HepG2 (cell line): ENCODE measurements around the gene AKTIP. TPM values are rescaled to one million over a fixed set of nuclear protein-coding genes. Genes with fewer than 3 reads are reported as not detected.

Experiments
- ATAC-seq: fragments of 200-7000 bp; cut with Tn5 transposase; 3 replicates; pipeline ENCODE4 v1.9.1; 2020; ENCODE audit warnings: mild to moderate bottlenecking, moderate library complexity
- BruUV-seq: library from RNA; stranded (reverse); fragments of 400-500 nt; replicated peaks from 2 replicates; lab custom pipeline; 2021; lab: Mats Ljungman, UMichigan
- CTCF ChIA-PET: fragments of 300-600 bp; formaldehyde crosslinking; extraction: SDS; loops from one replicate; lab custom pipeline; 2021; ENCODE audit warnings: low total read pairs, inconsistent platforms, low intra/inter-chr PET ratio; lab: Yijun Ruan, JAX
- POLR2A ChIA-PET: fragments of 350-600 bp; sonication (Branson Sonifier 250); formaldehyde crosslinking; loops from one replicate; lab custom pipeline; 2020; ENCODE audit warnings: antibody characterized with exemption, inconsistent platforms; lab: Yijun Ruan, JAX
- DNase-seq: peaks from one replicate; pipeline ENCODE4 v3.0.0-alpha.2; 2015; ENCODE audit warnings: low spot score
- FAIRE-seq: peaks from 3 replicates; lab custom pipeline; 2011; peaks lifted over from hg19 to GRCh38; lab: Jason Lieb, UNC
- H2AFZ ChIP-seq: one replicate; pipeline ENCODE4 v1.6.1; 2011; ENCODE audit warnings: low read length, inconsistent platforms
- H3K27ac ChIP-seq: fragments of 300-600 bp; 3 replicates; pipeline ENCODE4 v1.8.0; 2011; ENCODE audit warnings: mixed run types, mild to moderate bottlenecking, mixed read lengths, low read length, inconsistent platforms; ENCODE audit not compliant: insufficient read depth; ENCODE audit errors: extremely low read length
- H3K27me3 ChIP-seq, 2 experiments: fragments of 200-600 bp in 1 of 2; 2 replicates in 1 of 2; 3 replicates in 1 of 2; pipeline versions ENCODE4 v1.6.0 to v1.8.0; 2011; ENCODE audit warnings: low read length in 2 of 2, mild to moderate bottlenecking in 2 of 2, moderate library complexity in 2 of 2, inconsistent platforms in 1 of 2; ENCODE audit not compliant: insufficient read depth in 2 of 2, control insufficient read depth in 1 of 2
- H3K36me3 ChIP-seq, 2 experiments: fragments of 200-600 bp in 1 of 2; replicated peaks in 1 of 2; 2 replicates in 1 of 2; 3 replicates in 1 of 2; pipeline versions ENCODE4 v1.5.1 to v1.8.0; 2011; ENCODE audit warnings: low read length in 2 of 2, inconsistent platforms in 1 of 2; ENCODE audit not compliant: insufficient read depth in 2 of 2, control insufficient read depth in 1 of 2
- H3K4me1 ChIP-seq: 2 replicates; pipeline ENCODE4 v1.5.1; 2012; ENCODE audit warnings: low read length, inconsistent platforms; ENCODE audit not compliant: insufficient read depth
- H3K4me2 ChIP-seq: 2 replicates; pipeline ENCODE4 v1.6.0; 2011; ENCODE audit warnings: low read depth, low read length, inconsistent platforms
- H3K4me3 ChIP-seq, 3 experiments: fragments of 200-600 bp in 1 of 3; sonication (generic), shearing (Covaris generic) in 1 of 3; replicated peaks in 1 of 3; 2 replicates each; pipeline ENCODE4 v1.5.1; 2011 to 2016; ENCODE audit warnings: low read length in 3 of 3, inconsistent platforms in 2 of 3, low read depth in 2 of 3, mild to moderate bottlenecking in 2 of 3, control low read depth in 1 of 3, mixed read lengths in 1 of 3; ENCODE audit not compliant: insufficient read depth in 1 of 3
- H3K79me2 ChIP-seq: one replicate; pipeline ENCODE4 v1.6.1; 2011; ENCODE audit warnings: low read length, inconsistent platforms; ENCODE audit not compliant: insufficient read depth
- H3K9ac ChIP-seq: 2 replicates; pipeline ENCODE4 v1.6.0; 2011; ENCODE audit warnings: mild to moderate bottlenecking, low read depth, low read length, inconsistent platforms; ENCODE audit not compliant: insufficient read depth
- H3K9me3 ChIP-seq: 2 replicates; pipeline ENCODE4 v1.5.1; 2012; ENCODE audit warnings: mild to moderate bottlenecking, low read length
- H4K20me1 ChIP-seq: 2 replicates; pipeline ENCODE4 v1.6.0; 2011; ENCODE audit warnings: inconsistent platforms, mild to moderate bottlenecking, low read length, moderate library complexity; ENCODE audit not compliant: insufficient read depth
- ASH2L ChIP-seq: fragments of 300-600, 200-600 bp; sonication (generic); IDR thresholded peaks from 2 replicates; pipeline ENCODE4 v1.7.0; 2017; ENCODE audit warnings: low read depth, mild to moderate bottlenecking, moderate library complexity, mixed read lengths, low read length; ENCODE audit not compliant: insufficient read length
- BRCA1 ChIP-seq: sonication (generic); formaldehyde crosslinking; IDR thresholded peaks from 2 replicates; pipeline ENCODE4 v1.4.0; 2020; ENCODE audit warnings: missing genetic modification reagents
- JUN ChIP-seq: sonication (generic); formaldehyde crosslinking; IDR thresholded peaks from 2 replicates; pipeline ENCODE4 v1.4.0; 2020; ENCODE audit warnings: mild to moderate bottlenecking, missing genetic modification reagents
- SNAPC2 ChIP-seq: sonication (generic); formaldehyde crosslinking; IDR thresholded peaks from 2 replicates; pipeline ENCODE4 v1.8.1; 2022; ENCODE audit warnings: mild to moderate bottlenecking, missing genetic modification reagents
- TGIF2 ChIP-seq: IDR thresholded peaks from 2 replicates; pipeline ENCODE4 v1.6.1; 2016; ENCODE audit warnings: control low read depth, missing compliant biosample characterization
- ZNF253 ChIP-seq: sonication (generic); formaldehyde crosslinking; IDR thresholded peaks from 2 replicates; pipeline ENCODE4 v1.8.0; 2022; ENCODE audit warnings: mild to moderate bottlenecking, missing genetic modification reagents, borderline replicate concordance
- WGBS: methylation state at CpG from one replicate; pipeline ENCODE4 v1.1.6; 2017; ENCODE audit warnings: low lambda C conversion rate; 5-methylcytosine and 5-hydroxymethylcytosine counted together
- in situ Hi-C: cut with HindIII; loops from 2 replicates; pipeline ENCODE4 v1.10.0; 2017; ENCODE audit warnings: low pct_unique_long_range_greater_than_20kb; ENCODE audit not compliant: extremely low pct_ligation_motif_present
- intact Hi-C: fragments of 100-400 bp; cut with micrococcal nuclease; formaldehyde crosslinking; loops from one replicate; pipeline ENCODE4 v1.10.0; 2022; ENCODE audit not compliant: unreplicated experiment
- polyA plus RNA-seq, 8 experiments: library from polyadenylated mRNA; depleted of rRNA in 3 of 8; stranded (reverse) in 7 of 8; unstranded in 1 of 8; fragments of >200 nt; fragmentation: Illumina TruSeq in 4 of 8; extraction: Trizol in 4 of 8; gene quantifications; 2 replicates each; pipeline versions ENCODE4 v1.2.1 to v1.2.3, GENCODE V29; 2011 to 2016; ENCODE audit warnings: low read depth in 4 of 8, missing spikeins in 1 of 8, mixed read lengths in 1 of 8; ENCODE audit not compliant: insufficient read depth in 1 of 8
- total RNA-seq, 5 experiments: library from RNA; depleted of rRNA; stranded (reverse); fragments of >200 nt; fragmentation: Illumina TruSeq; extraction: Trizol; gene quantifications; 2 replicates each; pipeline ENCODE4 v1.2.3, GENCODE V29; 2016; ENCODE audit warnings: low read depth in 1 of 5
- TF ChIP-seq, protein P1 (sequence below): sonication (generic); formaldehyde crosslinking; IDR thresholded peaks from 2 replicates; pipeline ENCODE4 v1.5.0; 2020; ENCODE audit warnings: mild to moderate bottlenecking, missing genetic modification reagents
- TF ChIP-seq, protein P2 (sequence below): sonication (generic); formaldehyde crosslinking; IDR thresholded peaks from 2 replicates; pipeline ENCODE4 v1.5.0; 2020; ENCODE audit warnings: missing genetic modification reagents

AKTIP gene
- total and polyA plus RNA-seq, 2 of the 13 experiments (the other 11 are each of a cell fraction or from before 2014, with no cell fraction given), result 28.8 to 49.0 TPM

DNA sequence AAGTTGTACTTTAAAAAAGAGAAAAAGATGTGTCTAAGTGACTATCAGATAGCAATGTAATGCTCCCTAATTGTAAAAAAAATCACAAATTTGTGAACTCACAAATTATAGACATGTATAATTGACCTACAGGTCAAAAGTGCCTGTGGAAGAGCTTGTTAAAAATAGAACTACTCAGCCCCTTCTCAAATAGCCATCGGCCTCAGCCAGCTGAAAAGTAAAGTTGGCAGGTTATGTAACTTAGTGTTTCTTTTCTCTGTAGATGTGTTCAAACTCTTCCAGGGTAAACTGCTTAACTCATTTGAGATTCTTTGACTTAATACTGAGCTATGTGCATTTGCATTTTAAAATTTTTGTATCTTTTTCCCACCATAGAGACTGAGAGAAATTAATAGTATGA lies 13.3 kb downstream of the AKTIP start:
- Histone ChIP-seq H3K79me2 (no peaks in the 10 kb centered on the region), H3K4me2 (no peak overlapping the region), H3K27me3 (no peaks in the 10 kb centered on the region), H2AFZ (no peak overlapping the region), H3K36me3 (peaks cover 25 to 65% of the 10 kb centered on the region in 2 experiments), H3K27ac (no peak overlapping the region), H3K9ac (no peak overlapping the region), H3K9me3 (peaks cover 13% of the 10 kb centered on the region), H3K4me1 (no peaks in the 10 kb centered on the region), H4K20me1 (no peaks in the 10 kb centered on the region), H3K4me3 (no peak overlapping the region)
- WGBS, result 94% methylated on average over 1 of the region's 1 CpG
- no peak for DNase-seq
- TF ChIP-seq SNAPC2 (CRISPR knock-in tag), result no peak
- TF ChIP-seq BRCA1 (CRISPR knock-in tag), result no peak
- TF ChIP-seq, protein P1, sequence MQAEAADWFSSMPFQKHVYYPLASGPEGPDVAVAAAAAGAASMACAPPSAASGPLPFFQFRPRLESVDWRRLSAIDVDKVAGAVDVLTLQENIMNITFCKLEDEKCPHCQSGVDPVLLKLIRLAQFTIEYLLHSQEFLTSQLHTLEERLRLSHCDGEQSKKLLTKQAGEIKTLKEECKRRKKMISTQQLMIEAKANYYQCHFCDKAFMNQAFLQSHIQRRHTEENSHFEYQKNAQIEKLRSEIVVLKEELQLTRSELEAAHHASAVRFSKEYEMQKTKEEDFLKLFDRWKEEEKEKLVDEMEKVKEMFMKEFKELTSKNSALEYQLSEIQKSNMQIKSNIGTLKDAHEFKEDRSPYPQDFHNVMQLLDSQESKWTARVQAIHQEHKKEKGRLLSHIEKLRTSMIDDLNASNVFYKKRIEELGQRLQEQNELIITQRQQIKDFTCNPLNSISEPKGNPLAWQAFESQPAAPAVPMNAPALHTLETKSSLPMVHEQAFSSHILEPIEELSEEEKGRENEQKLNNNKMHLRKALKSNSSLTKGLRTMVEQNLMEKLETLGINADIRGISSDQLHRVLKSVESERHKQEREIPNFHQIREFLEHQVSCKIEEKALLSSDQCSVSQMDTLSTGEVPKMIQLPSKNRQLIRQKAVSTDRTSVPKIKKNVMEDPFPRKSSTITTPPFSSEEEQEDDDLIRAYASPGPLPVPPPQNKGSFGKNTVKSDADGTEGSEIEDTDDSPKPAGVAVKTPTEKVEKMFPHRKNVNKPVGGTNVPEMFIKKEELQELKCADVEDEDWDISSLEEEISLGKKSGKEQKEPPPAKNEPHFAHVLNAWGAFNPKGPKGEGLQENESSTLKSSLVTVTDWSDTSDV (CRISPR knock-in tag), result no peak
- no peak for TF ChIP-seq TGIF2
- TF ChIP-seq JUN (CRISPR knock-in tag), result no peak
- no peak for TF ChIP-seq ASH2L
- TF ChIP-seq, protein P2, sequence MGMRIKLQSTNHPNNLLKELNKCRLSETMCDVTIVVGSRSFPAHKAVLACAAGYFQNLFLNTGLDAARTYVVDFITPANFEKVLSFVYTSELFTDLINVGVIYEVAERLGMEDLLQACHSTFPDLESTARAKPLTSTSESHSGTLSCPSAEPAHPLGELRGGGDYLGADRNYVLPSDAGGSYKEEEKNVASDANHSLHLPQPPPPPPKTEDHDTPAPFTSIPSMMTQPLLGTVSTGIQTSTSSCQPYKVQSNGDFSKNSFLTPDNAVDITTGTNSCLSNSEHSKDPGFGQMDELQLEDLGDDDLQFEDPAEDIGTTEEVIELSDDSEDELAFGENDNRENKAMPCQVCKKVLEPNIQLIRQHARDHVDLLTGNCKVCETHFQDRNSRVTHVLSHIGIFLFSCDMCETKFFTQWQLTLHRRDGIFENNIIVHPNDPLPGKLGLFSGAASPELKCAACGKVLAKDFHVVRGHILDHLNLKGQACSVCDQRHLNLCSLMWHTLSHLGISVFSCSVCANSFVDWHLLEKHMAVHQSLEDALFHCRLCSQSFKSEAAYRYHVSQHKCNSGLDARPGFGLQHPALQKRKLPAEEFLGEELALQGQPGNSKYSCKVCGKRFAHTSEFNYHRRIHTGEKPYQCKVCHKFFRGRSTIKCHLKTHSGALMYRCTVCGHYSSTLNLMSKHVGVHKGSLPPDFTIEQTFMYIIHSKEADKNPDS (CRISPR knock-in tag), result no peak
- no peak for TF ChIP-seq ZNF253
- BruUV-seq, result no TSS peak
- in situ Hi-C loops (no loop called here), intact Hi-C loops (no loop called here)
- no peak for ATAC-seq
- no peak for FAIRE-seq
- CTCF ChIA-PET, result no interaction called here
- POLR2A ChIA-PET, result interaction anchor here (0.7 kb wide), 1 partner anchor 14 kb away, joined by 3 read pairs; the partner anchor contains the start of gene AKTIP
